H9 (cell line): ENCODE data around the gene ZNF469. TPM values are rescaled to one million over a fixed set of nuclear protein-coding genes. Genes with fewer than 3 reads are reported as not detected.

Experiments
- DNase-seq: peaks from one replicate; pipeline ENCODE4 v3.0.0-alpha.2; 2017
- H2AFZ ChIP-seq: one replicate; pipeline ENCODE4 v1.6.1; 2013; ENCODE audit warnings: mild to moderate bottlenecking, low read length, control low read depth, moderate library complexity
- H2AK5ac ChIP-seq: 2 replicates; pipeline ENCODE4 v1.6.1; 2013; ENCODE audit warnings: low read length, control low read depth, mixed read lengths; ENCODE audit not compliant: insufficient read length
- H2BK120ac ChIP-seq: one replicate; pipeline ENCODE4 v1.6.1; 2013; ENCODE audit warnings: low read depth, mild to moderate bottlenecking, low read length, control low read depth, inconsistent platforms; ENCODE audit not compliant: poor library complexity, severe bottlenecking
- H2BK12ac ChIP-seq: 2 replicates; pipeline ENCODE4 v1.6.1; 2013; ENCODE audit warnings: low read length, control low read depth, mixed read lengths, low read depth; ENCODE audit not compliant: insufficient read length
- H2BK15ac ChIP-seq: 2 replicates; pipeline ENCODE4 v1.6.1; 2013; ENCODE audit warnings: low read depth, low read length, control low read depth
- H2BK20ac ChIP-seq: one replicate; pipeline ENCODE4 v1.6.1; 2013; ENCODE audit warnings: low read depth, mild to moderate bottlenecking, low read length, control low read depth, inconsistent platforms; ENCODE audit not compliant: poor library complexity, severe bottlenecking
- H2BK5ac ChIP-seq: 2 replicates; pipeline ENCODE4 v1.6.1; 2013; ENCODE audit warnings: low read length, control low read depth, mixed read lengths; ENCODE audit not compliant: insufficient read length
- H3K14ac ChIP-seq: 2 replicates; pipeline ENCODE4 v1.6.1; 2013; ENCODE audit warnings: low read length, control low read depth; ENCODE audit not compliant: insufficient read depth
- H3K18ac ChIP-seq: 2 replicates; pipeline ENCODE4 v1.6.1; 2013; ENCODE audit warnings: low read depth, mild to moderate bottlenecking, mixed read lengths, low read length, control low read depth; ENCODE audit not compliant: insufficient read length
- H3K23ac ChIP-seq: 2 replicates; pipeline ENCODE4 v1.6.1; 2013; ENCODE audit warnings: low read length, control low read depth, mixed read lengths, low read depth; ENCODE audit not compliant: insufficient read length
- H3K23me2 ChIP-seq: 2 replicates; pipeline ENCODE4 v1.6.1; 2013; ENCODE audit warnings: low read depth, mild to moderate bottlenecking, mixed read lengths, low read length, control low read depth; ENCODE audit not compliant: insufficient read length, poor library complexity, severe bottlenecking
- H3K27ac ChIP-seq: 2 replicates; pipeline ENCODE4 v1.5.1; 2013; ENCODE audit warnings: low read length, control low read depth, mixed read lengths, low read depth; ENCODE audit not compliant: insufficient read length
- H3K27me3 ChIP-seq: 2 replicates; pipeline ENCODE4 v1.6.1; 2013; ENCODE audit warnings: low read length, control low read depth, inconsistent platforms; ENCODE audit not compliant: insufficient read depth
- H3K4ac ChIP-seq: 2 replicates; pipeline ENCODE4 v1.6.1; 2013; ENCODE audit warnings: low read depth, mild to moderate bottlenecking, control low read depth, inconsistent platforms, low read length, moderate library complexity
- H3K4me1 ChIP-seq: 2 replicates; pipeline ENCODE4 v1.6.1; 2013; ENCODE audit warnings: low read length, control low read depth, inconsistent platforms; ENCODE audit not compliant: insufficient read depth
- H3K4me2 ChIP-seq: 2 replicates; pipeline ENCODE4 v1.6.1; 2013; ENCODE audit warnings: low read length, control low read depth, mixed read lengths; ENCODE audit not compliant: insufficient read length, insufficient read depth
- H3K56ac ChIP-seq: 2 replicates; pipeline ENCODE4 v1.6.1; 2013; ENCODE audit warnings: low read depth, mild to moderate bottlenecking, mixed read lengths, low read length, control low read depth; ENCODE audit not compliant: insufficient read length
- H3K79me1 ChIP-seq: 2 replicates; pipeline ENCODE4 v1.6.1; 2013; ENCODE audit warnings: low read depth, mild to moderate bottlenecking, moderate library complexity, low read length, control low read depth, inconsistent platforms; ENCODE audit not compliant: insufficient read depth, poor library complexity, severe bottlenecking
- H3K79me2 ChIP-seq: 2 replicates; pipeline ENCODE4 v1.6.1; 2013; ENCODE audit warnings: low read length, control low read depth, inconsistent platforms; ENCODE audit not compliant: insufficient read depth
- H3K9ac ChIP-seq: 2 replicates; pipeline ENCODE4 v1.6.1; 2013; ENCODE audit warnings: low read length, control low read depth, mixed read lengths; ENCODE audit not compliant: insufficient read length; ENCODE audit errors: extremely low read depth
- H3K9me3 ChIP-seq: one replicate; pipeline ENCODE4 v1.6.1; 2013; ENCODE audit warnings: low read depth, low read length, inconsistent platforms; ENCODE audit not compliant: control insufficient read depth
- H3T11ph ChIP-seq: one replicate; pipeline ENCODE4 v1.6.1; 2013; ENCODE audit warnings: mild to moderate bottlenecking, low read length, control low read depth, inconsistent platforms
- H4K20me1 ChIP-seq: one replicate; pipeline ENCODE4 v1.6.1; 2013; ENCODE audit not compliant: control insufficient read depth, insufficient read length, insufficient read depth
- H4K5ac ChIP-seq: 2 replicates; pipeline ENCODE4 v1.6.1; 2013; ENCODE audit warnings: low read depth, mild to moderate bottlenecking, mixed read lengths, low read length, control low read depth; ENCODE audit not compliant: insufficient read length
- H4K8ac ChIP-seq: replicated peaks from 2 replicates; pipeline ENCODE4 v1.6.1; 2013; ENCODE audit warnings: low read length, control low read depth, mixed read lengths, low read depth; ENCODE audit not compliant: insufficient read length
- H4K91ac ChIP-seq: 2 replicates; pipeline ENCODE4 v1.6.1; 2013; ENCODE audit warnings: low read depth, mild to moderate bottlenecking, moderate library complexity, mixed read lengths, low read length, control low read depth; ENCODE audit not compliant: insufficient read length
- H3K27ac Mint-ChIP-seq, 3 experiments: 2 replicates in 2 of 3; 3 replicates in 1 of 3; pipeline ENCODE4 v1.8.0; 2020 to 2021; ENCODE audit warnings: mixed read lengths in 3 of 3, mild to moderate bottlenecking in 1 of 3, moderate library complexity in 1 of 3
- H3K27me3 Mint-ChIP-seq: 2 replicates; pipeline ENCODE4 v1.8.0; 2021; ENCODE audit warnings: low read depth, mild to moderate bottlenecking, moderate library complexity, mixed read lengths
- H3K36me3 Mint-ChIP-seq, 3 experiments: 2 replicates in 2 of 3; 3 replicates in 1 of 3; pipeline ENCODE4 v1.8.0; 2020 to 2021; ENCODE audit warnings: low read depth in 3 of 3, mixed read lengths in 3 of 3; ENCODE audit not compliant: insufficient read depth in 1 of 3
- H3K4me1 Mint-ChIP-seq, 2 experiments: 2 replicates each; pipeline ENCODE4 v1.8.0; 2020; ENCODE audit warnings: mixed read lengths in 2 of 2
- H3K4me3 Mint-ChIP-seq, 2 experiments: 2 replicates in 1 of 2; 3 replicates in 1 of 2; pipeline ENCODE4 v1.8.0; 2020 to 2021; ENCODE audit warnings: mild to moderate bottlenecking in 2 of 2, mixed read lengths in 2 of 2, moderate library complexity in 1 of 2
- H3K9me3 Mint-ChIP-seq, 2 experiments: 2 replicates in 1 of 2; 3 replicates in 1 of 2; pipeline ENCODE4 v1.8.0; 2020; ENCODE audit warnings: mild to moderate bottlenecking in 2 of 2, mixed read lengths in 2 of 2, moderate library complexity in 1 of 2
- WGBS: extraction: QIAGEN DNeasy Blood & Tissue Kit; methylation state at CpG from one replicate; pipeline ENCODE4 v1.1.7; 2013; ENCODE audit warnings: missing lambda C conversion rate, low lambda C conversion rate, mixed read lengths; ENCODE audit not compliant: insufficient read length; ENCODE audit errors: extremely low coverage; 5-methylcytosine and 5-hydroxymethylcytosine counted together
- total RNA-seq: library from RNA; stranded (reverse); gene quantifications from 2 replicates; pipeline ENCODE4 v1.2.1, GENCODE V29; 2021
- TF ChIP-seq, protein P1 (sequence below): fragments of 200-600 bp; sonication (generic); conservative IDR thresholded peaks from 3 replicates; pipeline ENCODE4 v1.8.0; 2021; ENCODE audit warnings: antibody characterized with exemption, mild to moderate bottlenecking

ZNF469 gene
- total RNA-seq, 1 experiment from 2014 or later, result 4.4 TPM

DNA sequence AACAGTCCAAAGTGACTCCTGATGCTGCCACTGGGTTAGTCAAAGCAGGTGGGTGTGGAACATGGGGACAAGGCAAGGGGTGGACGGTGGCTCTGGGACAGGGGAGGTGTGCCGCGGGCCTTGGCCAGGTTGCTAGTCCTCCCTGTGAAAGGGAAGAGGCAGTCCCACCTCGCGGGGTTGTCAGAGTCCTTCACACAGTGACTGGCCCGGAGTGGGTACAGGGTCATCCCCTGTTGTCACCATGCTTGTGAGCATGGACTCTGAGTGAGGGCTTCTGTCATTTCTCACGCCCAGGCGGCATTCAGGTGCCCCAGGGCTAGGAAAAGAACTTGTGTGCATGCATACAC is 3.1 kb upstream of the ZNF469 start:
- Histone ChIP-seq H2BK15ac (no peak overlapping the region), H3K27me3 (peaks cover 10% of the 10 kb centered on the region; the same call in 1 of the 2 replicates), H3K56ac (no peak overlapping the region), H2BK120ac (no peak overlapping the region), H3K4me1 (peaks cover 3% of the 10 kb centered on the region; the same call in 1 of the 2 replicates), H2BK5ac (no peak overlapping the region), H4K91ac (no peak overlapping the region), H3K4ac (no peak overlapping the region), H3K9me3 (no peaks in the 10 kb centered on the region), H3K9ac (no peak overlapping the region), H2AFZ (no peak overlapping the region), H3K14ac (no peak overlapping the region), H2BK20ac (no peak overlapping the region), H2BK12ac (no peak overlapping the region), H3K4me2 (no peak overlapping the region), H4K20me1 (no peaks in the 10 kb centered on the region), H4K8ac (no peak overlapping the region), H3T11ph (no peak overlapping the region), H3K79me1 (no peaks in the 10 kb centered on the region), H3K23me2 (peaks cover 2% of the 10 kb centered on the region), H3K23ac (no peak overlapping the region), H4K5ac (no peak overlapping the region), H3K18ac (no peak overlapping the region), H3K79me2 (no peaks in the 10 kb centered on the region), H3K27ac (no peak overlapping the region), H2AK5ac (no peak overlapping the region)
- Mint-ChIP-seq H3K4me1 (peaks cover 12% of the 10 kb centered on the region in 2 experiments), H3K27ac (no peak overlapping the region), H3K9me3 (no peaks in the 10 kb centered on the region), H3K36me3 (no peaks in the 10 kb centered on the region), H3K27me3 (peaks cover 20% of the 10 kb centered on the region), H3K4me3 (no peak overlapping the region)
- WGBS, result no CpG with 5 or more reads among the region's 8 CpGs
- DNase-seq, result no peak
- TF ChIP-seq, protein P1, sequence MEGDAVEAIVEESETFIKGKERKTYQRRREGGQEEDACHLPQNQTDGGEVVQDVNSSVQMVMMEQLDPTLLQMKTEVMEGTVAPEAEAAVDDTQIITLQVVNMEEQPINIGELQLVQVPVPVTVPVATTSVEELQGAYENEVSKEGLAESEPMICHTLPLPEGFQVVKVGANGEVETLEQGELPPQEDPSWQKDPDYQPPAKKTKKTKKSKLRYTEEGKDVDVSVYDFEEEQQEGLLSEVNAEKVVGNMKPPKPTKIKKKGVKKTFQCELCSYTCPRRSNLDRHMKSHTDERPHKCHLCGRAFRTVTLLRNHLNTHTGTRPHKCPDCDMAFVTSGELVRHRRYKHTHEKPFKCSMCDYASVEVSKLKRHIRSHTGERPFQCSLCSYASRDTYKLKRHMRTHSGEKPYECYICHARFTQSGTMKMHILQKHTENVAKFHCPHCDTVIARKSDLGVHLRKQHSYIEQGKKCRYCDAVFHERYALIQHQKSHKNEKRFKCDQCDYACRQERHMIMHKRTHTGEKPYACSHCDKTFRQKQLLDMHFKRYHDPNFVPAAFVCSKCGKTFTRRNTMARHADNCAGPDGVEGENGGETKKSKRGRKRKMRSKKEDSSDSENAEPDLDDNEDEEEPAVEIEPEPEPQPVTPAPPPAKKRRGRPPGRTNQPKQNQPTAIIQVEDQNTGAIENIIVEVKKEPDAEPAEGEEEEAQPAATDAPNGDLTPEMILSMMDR, result no peak
